Mesendoderm (in vitro differentiated cells): ENCODE measurements around the gene PARD3B. TPM values are rescaled to one million over a fixed set of nuclear protein-coding genes. Genes with fewer than 3 reads are reported as not detected.

Experiments used
- small RNA-seq: library from polyadenylated mRNA; stranded (forward); fragments of <200 nt; extraction: miRNeasy Mini kit (QIAGEN cat#:217004); gene quantifications from one replicate; pipeline ENCODE3, GENCODE V24; 2013; ENCODE audit not compliant: insufficient read depth

Gene PARD3B

Small RNA genes lying within 50 kb of the gene (small RNA-seq; reads per million reads assigned to genes)
- not detected for gene AC008171.1
